ENCODE measurements around the gene PRAMEF18. TPM values are rescaled to one million over a fixed set of nuclear protein-coding genes. Genes with fewer than 3 reads are reported as not detected.
"Not testable (repeated sequence)": the region's sequence is repeated elsewhere in the genome, so short reads cannot be mapped to it uniquely, and the experiment has no call there.

Gene PRAMEF18
- total and polyA plus RNA-seq, 4 donors, result 0.08 TPM; not detected in 3

- DNase-seq (ENCODE audit: low read depth in 4 of 6, low spot score in 6 of 6); H3K27me3 ChIP-seq (ENCODE audit: control insufficient read depth, insufficient read depth, low read length); H3K4me3 ChIP-seq (ENCODE audit: low read depth, low read length); H3K27ac ChIP-seq (ENCODE audit: low read depth, low read length); H3K4me1 ChIP-seq (ENCODE audit: control insufficient read depth, insufficient read depth, low read length); H3K9me3 ChIP-seq (ENCODE audit: control insufficient read depth, insufficient read depth, low read length); H3K36me3 ChIP-seq (ENCODE audit: control insufficient read depth, insufficient read depth, low read length): not testable (repeated sequence)
- no CpG with 5 or more reads among the region's 9 CpGs for WGBS (ENCODE audit: insufficient coverage)
Measured at GRCh38 chr1:13208712-13209111, 17.2 kb downstream of the PRAMEF18 start.

- not testable (repeated sequence) for H3K9me3 ChIP-seq (ENCODE audit: control insufficient read depth, insufficient read depth, low read length); DNase-seq (ENCODE audit: low read depth in 4 of 6, low spot score in 6 of 6); H3K27ac ChIP-seq (ENCODE audit: low read depth, low read length); H3K36me3 ChIP-seq (ENCODE audit: control insufficient read depth, insufficient read depth, low read length); H3K4me1 ChIP-seq (ENCODE audit: control insufficient read depth, insufficient read depth, low read length); H3K27me3 ChIP-seq (ENCODE audit: control insufficient read depth, insufficient read depth, low read length); H3K4me3 ChIP-seq (ENCODE audit: low read depth, low read length)
- WGBS (ENCODE audit: insufficient coverage), result no CpG with 5 or more reads among the region's 5 CpGs
Measured at GRCh38 chr1:13201309-13201708, 24.6 kb downstream of the PRAMEF18 start, which contains the start of gene PRAMEF13. Gene PRAMEF13, minus strand, starts transcription at chr1:13201409. Its CDS starts 1,820 bp downstream, at chr1:13199589.

Other genes starting within 250 kb of the PRAMEF18 start
- gene PRAMEF27, start 169.6 kb downstream of the PRAMEF18 start, total RNA-seq, result not detected
- not detected for gene PRAMEF27, start 169.6 kb downstream of the PRAMEF18 start, polyA plus RNA-seq (ENCODE audit: insufficient read length in 2 of 2)
- not detected for gene HNRNPCL3, start 165.4 kb downstream of the PRAMEF18 start, total RNA-seq
- gene HNRNPCL3, start 165.4 kb downstream of the PRAMEF18 start, polyA plus RNA-seq (ENCODE audit: insufficient read length in 2 of 2), result not detected
- not detected for gene PRAMEF25, start 155.4 kb downstream of the PRAMEF18 start, total RNA-seq
- gene PRAMEF25, start 155.4 kb downstream of the PRAMEF18 start, polyA plus RNA-seq (ENCODE audit: insufficient read length in 2 of 2), result not detected
- not detected for gene HNRNPCL2, start 109.3 kb downstream of the PRAMEF18 start, total RNA-seq
- under 1 TPM in 1 of 2 donors, not detected in 1; 0.27 TPM for gene HNRNPCL2, start 109.3 kb downstream of the PRAMEF18 start, polyA plus RNA-seq (ENCODE audit: insufficient read length in 2 of 2)
- gene PRAMEF26, start 70.1 kb downstream of the PRAMEF18 start, total RNA-seq, result not detected
- not detected for gene PRAMEF26, start 70.1 kb downstream of the PRAMEF18 start, polyA plus RNA-seq (ENCODE audit: insufficient read length in 2 of 2)
- gene HNRNPCL4, start 60.5 kb downstream of the PRAMEF18 start, total RNA-seq, result not detected
- under 1 TPM; 0.30 to 0.36 TPM for gene HNRNPCL4, start 60.5 kb downstream of the PRAMEF18 start, polyA plus RNA-seq (ENCODE audit: insufficient read length in 2 of 2)
- not detected for gene PRAMEF9, start 54.3 kb downstream of the PRAMEF18 start, total RNA-seq
- gene PRAMEF9, start 54.3 kb downstream of the PRAMEF18 start, polyA plus RNA-seq (ENCODE audit: insufficient read length in 2 of 2), result not detected
- gene PRAMEF13, start 24.7 kb downstream of the PRAMEF18 start, total RNA-seq, result not detected
- not detected for gene PRAMEF13, start 24.7 kb downstream of the PRAMEF18 start, polyA plus RNA-seq (ENCODE audit: insufficient read length in 2 of 2)
- not detected for gene PRAMEF5, start 28.0 kb upstream of the PRAMEF18 start, total RNA-seq
- not detected for gene PRAMEF5, start 28.0 kb upstream of the PRAMEF18 start, polyA plus RNA-seq (ENCODE audit: insufficient read length in 2 of 2)
- not detected for gene PRAMEF8, start 59.0 kb upstream of the PRAMEF18 start, total RNA-seq
- gene PRAMEF8, start 59.0 kb upstream of the PRAMEF18 start, polyA plus RNA-seq (ENCODE audit: insufficient read length in 2 of 2), result not detected
- gene PRAMEF33, start 77.4 kb upstream of the PRAMEF18 start, total RNA-seq, result not detected
- not detected for gene PRAMEF33, start 77.4 kb upstream of the PRAMEF18 start, polyA plus RNA-seq (ENCODE audit: insufficient read length in 2 of 2)
- gene PRAMEF15, start 89.4 kb upstream of the PRAMEF18 start, total RNA-seq, result not detected
- gene PRAMEF15, start 89.4 kb upstream of the PRAMEF18 start, polyA plus RNA-seq (ENCODE audit: insufficient read length in 2 of 2), result not detected
- gene PRAMEF14, start 121.0 kb upstream of the PRAMEF18 start, total RNA-seq, result not detected
- not detected for gene PRAMEF14, start 121.0 kb upstream of the PRAMEF18 start, polyA plus RNA-seq (ENCODE audit: insufficient read length in 2 of 2)
- gene PRAMEF19, start 145.8 kb upstream of the PRAMEF18 start, total RNA-seq, result not detected
- gene PRAMEF19, start 145.8 kb upstream of the PRAMEF18 start, polyA plus RNA-seq (ENCODE audit: insufficient read length in 2 of 2), result not detected
- not detected for gene PRAMEF17, start 163.5 kb upstream of the PRAMEF18 start, total RNA-seq
- gene PRAMEF17, start 163.5 kb upstream of the PRAMEF18 start, polyA plus RNA-seq (ENCODE audit: insufficient read length in 2 of 2), result not detected
- not detected for gene PRAMEF20, start 184.3 kb upstream of the PRAMEF18 start, total RNA-seq
- not detected for gene PRAMEF20, start 184.3 kb upstream of the PRAMEF18 start, polyA plus RNA-seq (ENCODE audit: insufficient read length in 2 of 2)

Measured in spinal cord (tissue), 10 donors.